ENCODE data around the gene BTBD8.

DNA sequence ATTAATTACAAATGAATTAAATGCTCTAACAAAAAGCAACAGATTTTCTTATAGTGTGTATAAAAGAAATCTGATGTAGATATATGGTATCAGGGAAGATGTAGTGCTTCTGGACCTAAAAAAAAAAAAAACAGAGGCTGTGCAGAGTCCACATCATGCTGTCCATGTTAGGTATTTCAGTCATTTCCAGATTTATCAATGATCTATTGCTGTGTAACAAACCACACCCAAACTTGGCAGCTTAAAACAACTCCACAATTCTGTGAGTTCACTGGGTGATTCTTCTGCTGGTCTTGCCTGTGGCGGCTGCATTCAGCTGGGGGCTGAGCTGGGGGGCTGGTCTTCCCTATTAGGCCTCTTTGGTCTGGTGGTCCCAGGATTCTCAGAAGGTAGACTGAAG lies 85.2 kb downstream of the BTBD8 start:
- TF ChIP-seq, protein P1, sequence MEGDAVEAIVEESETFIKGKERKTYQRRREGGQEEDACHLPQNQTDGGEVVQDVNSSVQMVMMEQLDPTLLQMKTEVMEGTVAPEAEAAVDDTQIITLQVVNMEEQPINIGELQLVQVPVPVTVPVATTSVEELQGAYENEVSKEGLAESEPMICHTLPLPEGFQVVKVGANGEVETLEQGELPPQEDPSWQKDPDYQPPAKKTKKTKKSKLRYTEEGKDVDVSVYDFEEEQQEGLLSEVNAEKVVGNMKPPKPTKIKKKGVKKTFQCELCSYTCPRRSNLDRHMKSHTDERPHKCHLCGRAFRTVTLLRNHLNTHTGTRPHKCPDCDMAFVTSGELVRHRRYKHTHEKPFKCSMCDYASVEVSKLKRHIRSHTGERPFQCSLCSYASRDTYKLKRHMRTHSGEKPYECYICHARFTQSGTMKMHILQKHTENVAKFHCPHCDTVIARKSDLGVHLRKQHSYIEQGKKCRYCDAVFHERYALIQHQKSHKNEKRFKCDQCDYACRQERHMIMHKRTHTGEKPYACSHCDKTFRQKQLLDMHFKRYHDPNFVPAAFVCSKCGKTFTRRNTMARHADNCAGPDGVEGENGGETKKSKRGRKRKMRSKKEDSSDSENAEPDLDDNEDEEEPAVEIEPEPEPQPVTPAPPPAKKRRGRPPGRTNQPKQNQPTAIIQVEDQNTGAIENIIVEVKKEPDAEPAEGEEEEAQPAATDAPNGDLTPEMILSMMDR (IDR thresholded peaks at IDR 0.05; ENCODE audit: low read length) = no peak
- TF ChIP-seq EZH2 (IDR thresholded peaks at IDR 0.05; ENCODE audit: borderline replicate concordance, low read length) = no peak
